OCI-LY3 (cell line): ENCODE results near the gene ERCC6L.

Experiments used
- H2AFZ ChIP-seq: fragments of 200-600, 300-600 bp; shearing (Covaris generic); 2 replicates; pipeline ENCODE4 v1.6.0; 2014; ENCODE audit warnings: antibody characterized with exemption, low read depth, low read length
- H3K27ac ChIP-seq: fragments of 200-600, 300-600 bp; sonication (generic); 2 replicates; pipeline ENCODE4 v1.5.1; 2014; ENCODE audit warnings: mild to moderate bottlenecking, low read length, moderate library complexity, mixed read lengths
- H3K27me3 ChIP-seq: fragments of 200-600, 300-600 bp; sonication (generic); 2 replicates; pipeline ENCODE4 v1.6.1; 2014; ENCODE audit warnings: low read depth, low read length, mixed read lengths
- H3K36me3 ChIP-seq: fragments of 200-600, 300-600 bp; sonication (generic); replicated peaks from 2 replicates; pipeline ENCODE3; 2014; ENCODE audit warnings: low read depth, low read length, mixed read lengths
- H3K4me1 ChIP-seq: fragments of 300-600, 200-600 bp; sonication (generic); 2 replicates; pipeline ENCODE4 v1.6.1; 2014; ENCODE audit warnings: low read length, mixed read lengths
- H3K4me2 ChIP-seq: fragments of 200-600, 300-600 bp; sonication (generic); 2 replicates; pipeline ENCODE4 v1.6.1; 2014; ENCODE audit warnings: low read length, mixed read lengths
- H3K4me3 ChIP-seq: fragments of 300-600, 200-600 bp; sonication (generic); 2 replicates; pipeline ENCODE4 v1.5.1; 2014; ENCODE audit warnings: antibody characterized with exemption, mild to moderate bottlenecking, low read length, moderate library complexity
- H3K79me2 ChIP-seq: fragments of 300-600, 200-600 bp; shearing (Covaris generic); 2 replicates; pipeline ENCODE4 v1.6.1; 2014; ENCODE audit warnings: mild to moderate bottlenecking, low read length, mixed read lengths
- H3K9ac ChIP-seq: fragments of 300-600, 200-600 bp; shearing (Covaris generic); 2 replicates; pipeline ENCODE4 v1.6.0; 2014; ENCODE audit warnings: mild to moderate bottlenecking, low read length, moderate library complexity
- H3K9me3 ChIP-seq: fragments of 200-600, 300-600 bp; shearing (Covaris generic); 2 replicates; pipeline ENCODE4 v1.6.1; 2014; ENCODE audit warnings: low read length, mixed read lengths; ENCODE audit not compliant: insufficient read depth
- H4K20me1 ChIP-seq: fragments of 200-600, 300-600 bp; sonication (generic); 2 replicates; pipeline ENCODE4 v1.6.1; 2016; ENCODE audit warnings: low read length, mixed read lengths; ENCODE audit not compliant: insufficient read depth
- EZH2phosphoT487 ChIP-seq: fragments of 200-600 bp; shearing (Covaris generic); IDR thresholded peaks from 2 replicates; pipeline ENCODE4 v1.6.1; 2018; ENCODE audit warnings: antibody characterized with exemption, mixed run types, low read depth
- TF ChIP-seq, protein P1 (sequence below): fragments of 200-600, 300-600 bp; sonication (generic); IDR thresholded peaks from 2 replicates; pipeline ENCODE4 v1.5.1; 2014; ENCODE audit warnings: antibody characterized with exemption, low read length, low read depth

The ERCC6L gene

DNA sequence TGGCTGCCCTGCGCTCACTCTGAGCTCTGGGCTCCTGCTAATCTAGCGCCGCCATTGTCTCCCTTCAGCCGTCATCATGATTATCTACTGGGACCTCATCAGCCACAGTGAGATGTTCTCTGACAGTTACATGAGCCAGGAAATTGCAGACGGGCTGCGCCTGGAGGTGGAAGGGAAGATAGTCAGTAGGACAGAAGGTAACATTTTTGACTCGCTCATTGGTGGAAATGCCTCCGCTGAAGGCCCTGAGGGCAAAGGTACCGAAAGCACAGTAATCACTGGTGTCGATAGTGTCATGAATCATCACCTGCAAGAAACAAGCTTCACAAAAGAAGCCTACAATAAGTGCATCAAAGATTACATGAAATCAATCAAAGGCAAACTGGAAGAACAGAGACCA is 79.1 kb downstream of the ERCC6L start:
- Histone ChIP-seq H2AFZ (no peak overlapping the region), H4K20me1 (no peaks in the 10 kb centered on the region), H3K9me3 (no peaks in the 10 kb centered on the region), H3K36me3 (no peaks in the 10 kb centered on the region), H3K27ac (no peak overlapping the region), H3K9ac (no peak overlapping the region), H3K4me2 (no peak overlapping the region), H3K4me1 (no peaks in the 10 kb centered on the region), H3K27me3 (no peaks in the 10 kb centered on the region), H3K79me2 (no peaks in the 10 kb centered on the region), H3K4me3 (no peak overlapping the region)
- TF ChIP-seq EZH2phosphoT487: no peak
- TF ChIP-seq, protein P1, sequence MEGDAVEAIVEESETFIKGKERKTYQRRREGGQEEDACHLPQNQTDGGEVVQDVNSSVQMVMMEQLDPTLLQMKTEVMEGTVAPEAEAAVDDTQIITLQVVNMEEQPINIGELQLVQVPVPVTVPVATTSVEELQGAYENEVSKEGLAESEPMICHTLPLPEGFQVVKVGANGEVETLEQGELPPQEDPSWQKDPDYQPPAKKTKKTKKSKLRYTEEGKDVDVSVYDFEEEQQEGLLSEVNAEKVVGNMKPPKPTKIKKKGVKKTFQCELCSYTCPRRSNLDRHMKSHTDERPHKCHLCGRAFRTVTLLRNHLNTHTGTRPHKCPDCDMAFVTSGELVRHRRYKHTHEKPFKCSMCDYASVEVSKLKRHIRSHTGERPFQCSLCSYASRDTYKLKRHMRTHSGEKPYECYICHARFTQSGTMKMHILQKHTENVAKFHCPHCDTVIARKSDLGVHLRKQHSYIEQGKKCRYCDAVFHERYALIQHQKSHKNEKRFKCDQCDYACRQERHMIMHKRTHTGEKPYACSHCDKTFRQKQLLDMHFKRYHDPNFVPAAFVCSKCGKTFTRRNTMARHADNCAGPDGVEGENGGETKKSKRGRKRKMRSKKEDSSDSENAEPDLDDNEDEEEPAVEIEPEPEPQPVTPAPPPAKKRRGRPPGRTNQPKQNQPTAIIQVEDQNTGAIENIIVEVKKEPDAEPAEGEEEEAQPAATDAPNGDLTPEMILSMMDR: no peak

DNA sequence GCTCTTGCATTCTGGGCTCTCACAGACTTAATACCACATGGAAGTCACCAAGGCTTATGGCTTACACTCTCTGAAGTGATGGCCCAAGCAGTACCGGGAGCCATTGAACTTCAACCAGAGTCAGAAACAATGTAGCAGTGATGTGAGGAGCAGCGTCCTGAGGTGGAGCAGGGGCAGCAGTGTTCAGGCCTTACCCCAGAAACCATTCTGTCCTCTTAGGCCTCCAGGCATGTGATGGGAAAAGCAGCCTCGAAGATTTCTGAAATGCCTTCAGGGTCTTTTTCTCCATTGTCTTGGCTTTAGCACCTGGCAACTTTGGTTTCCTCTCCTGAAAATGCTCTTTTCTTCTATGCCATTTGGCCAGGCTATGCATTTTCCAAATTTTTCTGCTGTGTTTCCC is 80.1 kb downstream of the ERCC6L start:
- no peaks in the 10 kb centered on the region for H3K27me3 ChIP-seq
- H3K27ac ChIP-seq: no peak overlapping the region
- H3K9me3 ChIP-seq: no peaks in the 10 kb centered on the region
- H3K4me1 ChIP-seq: no peaks in the 10 kb centered on the region
- no peak overlapping the region for H3K9ac ChIP-seq
- H3K36me3 ChIP-seq: no peaks in the 10 kb centered on the region
- H2AFZ ChIP-seq: no peak overlapping the region
- no peak overlapping the region for H3K4me2 ChIP-seq
- H3K4me3 ChIP-seq: no peak overlapping the region
- H3K79me2 ChIP-seq: no peaks in the 10 kb centered on the region
- H4K20me1 ChIP-seq: no peaks in the 10 kb centered on the region
- no peak for TF ChIP-seq EZH2phosphoT487
- TF ChIP-seq, protein P1: no peak
